ENCODE data around the gene DMKN. TPM values are rescaled to one million over a fixed set of nuclear protein-coding genes. Genes with fewer than 3 reads are reported as not detected.
"Not testable (repeated sequence)": the region's sequence is repeated elsewhere in the genome, so short reads cannot be mapped to it uniquely, and the experiment has no call there.

Gene DMKN
- total RNA-seq, 1 donor from 2014 or later, result 200 TPM

DNA sequence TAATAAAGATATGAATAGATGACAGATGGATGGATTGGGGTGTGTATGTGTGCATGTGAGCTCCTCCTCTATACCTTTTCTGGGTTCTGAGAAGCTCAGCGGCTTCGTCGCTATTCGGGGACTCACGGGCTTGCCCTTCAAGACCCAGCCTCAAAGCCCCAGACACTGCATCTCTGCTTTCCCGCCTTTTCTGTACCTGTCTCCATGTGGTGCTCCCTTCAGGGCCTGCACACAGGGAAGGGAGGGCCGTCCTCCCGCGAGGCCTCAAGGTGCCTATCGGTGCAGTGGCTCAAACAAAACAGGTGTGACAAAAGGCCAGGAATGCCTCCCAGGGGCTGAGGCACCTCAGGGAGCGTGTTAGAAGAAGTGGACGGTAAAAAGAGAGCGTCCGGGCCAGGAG is 39.3 kb downstream of the DMKN start:
- no peak overlapping the region for H3K4me3 ChIP-seq (ENCODE audit: low read depth, low read length)
- DNase-seq (ENCODE audit: low read depth), result no peak
- TF ChIP-seq, protein P1, sequence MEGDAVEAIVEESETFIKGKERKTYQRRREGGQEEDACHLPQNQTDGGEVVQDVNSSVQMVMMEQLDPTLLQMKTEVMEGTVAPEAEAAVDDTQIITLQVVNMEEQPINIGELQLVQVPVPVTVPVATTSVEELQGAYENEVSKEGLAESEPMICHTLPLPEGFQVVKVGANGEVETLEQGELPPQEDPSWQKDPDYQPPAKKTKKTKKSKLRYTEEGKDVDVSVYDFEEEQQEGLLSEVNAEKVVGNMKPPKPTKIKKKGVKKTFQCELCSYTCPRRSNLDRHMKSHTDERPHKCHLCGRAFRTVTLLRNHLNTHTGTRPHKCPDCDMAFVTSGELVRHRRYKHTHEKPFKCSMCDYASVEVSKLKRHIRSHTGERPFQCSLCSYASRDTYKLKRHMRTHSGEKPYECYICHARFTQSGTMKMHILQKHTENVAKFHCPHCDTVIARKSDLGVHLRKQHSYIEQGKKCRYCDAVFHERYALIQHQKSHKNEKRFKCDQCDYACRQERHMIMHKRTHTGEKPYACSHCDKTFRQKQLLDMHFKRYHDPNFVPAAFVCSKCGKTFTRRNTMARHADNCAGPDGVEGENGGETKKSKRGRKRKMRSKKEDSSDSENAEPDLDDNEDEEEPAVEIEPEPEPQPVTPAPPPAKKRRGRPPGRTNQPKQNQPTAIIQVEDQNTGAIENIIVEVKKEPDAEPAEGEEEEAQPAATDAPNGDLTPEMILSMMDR (conservative IDR thresholded peaks at IDR 0.05; ENCODE audit: low read depth, low read length), result no peak

DNA sequence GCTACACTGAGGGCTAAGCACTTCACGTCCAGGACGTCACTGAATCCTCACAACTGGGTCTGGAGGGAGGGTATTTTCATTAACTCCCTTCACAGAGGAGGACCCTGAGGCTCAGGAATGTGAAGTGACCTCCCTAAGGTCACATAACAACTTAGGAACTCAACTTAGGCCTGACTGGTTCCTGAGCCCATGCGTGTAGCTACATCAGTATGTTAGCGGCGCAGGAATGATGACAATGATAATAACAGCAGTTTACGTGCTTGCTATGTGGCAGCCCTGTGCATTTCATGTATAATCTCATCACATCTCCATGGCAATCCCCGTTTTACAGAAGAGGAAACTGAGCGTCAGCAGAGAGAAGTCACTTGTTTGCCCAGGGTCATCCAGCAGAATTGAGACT is 41.5 kb downstream of the DMKN start:
- TF ChIP-seq, protein P1 (conservative IDR thresholded peaks at IDR 0.05; ENCODE audit: low read depth, low read length), result no peak
- no peak for DNase-seq (ENCODE audit: low read depth)
- no peak overlapping the region for H3K4me3 ChIP-seq (ENCODE audit: low read depth, low read length)

DNA sequence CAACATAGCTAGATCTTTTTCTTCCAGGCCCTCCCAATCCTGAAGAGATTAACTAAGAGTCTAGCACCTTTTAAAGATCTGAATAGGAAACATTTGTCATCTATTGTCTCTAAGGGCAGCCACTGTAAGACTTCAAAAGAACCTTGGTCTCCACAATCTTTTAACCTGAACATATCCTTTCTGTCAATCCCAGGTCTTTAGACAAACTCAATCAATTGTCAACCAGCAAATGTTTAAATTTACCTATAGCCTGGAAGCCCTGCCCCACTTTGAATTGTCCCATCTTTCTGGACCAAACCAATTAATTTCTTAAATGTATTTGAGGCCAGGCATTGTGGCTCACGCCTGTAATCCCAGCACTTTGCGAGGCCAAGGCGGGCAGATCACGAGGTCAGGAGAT is 42.4 kb downstream of the DMKN start:
- DNase-seq (ENCODE audit: low read depth); H3K4me3 ChIP-seq (ENCODE audit: low read depth, low read length): not testable (repeated sequence)

DNA sequence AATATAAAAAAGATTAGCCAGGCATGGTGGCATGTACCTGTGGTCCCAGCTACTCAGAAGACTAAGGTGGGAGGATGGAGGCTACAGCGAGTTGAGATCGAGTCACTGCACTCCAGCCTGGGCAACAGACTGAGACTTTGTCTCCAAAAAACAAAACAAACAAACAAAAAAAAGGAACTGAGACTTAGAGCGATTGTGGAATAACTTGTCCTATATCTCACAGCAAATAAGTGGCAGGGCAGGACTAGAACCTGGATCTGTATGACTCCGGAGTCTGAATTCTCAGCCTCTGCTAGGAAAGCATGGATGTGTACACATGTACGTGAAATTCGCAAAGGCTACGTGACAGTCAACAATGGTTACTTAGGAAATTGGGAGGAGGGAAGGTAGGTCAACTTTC is 43.3 kb downstream of the DMKN start:
- DNase-seq (ENCODE audit: low read depth), result no peak
- TF ChIP-seq, protein P1 (conservative IDR thresholded peaks at IDR 0.05; ENCODE audit: low read depth, low read length), result no peak

DNA sequence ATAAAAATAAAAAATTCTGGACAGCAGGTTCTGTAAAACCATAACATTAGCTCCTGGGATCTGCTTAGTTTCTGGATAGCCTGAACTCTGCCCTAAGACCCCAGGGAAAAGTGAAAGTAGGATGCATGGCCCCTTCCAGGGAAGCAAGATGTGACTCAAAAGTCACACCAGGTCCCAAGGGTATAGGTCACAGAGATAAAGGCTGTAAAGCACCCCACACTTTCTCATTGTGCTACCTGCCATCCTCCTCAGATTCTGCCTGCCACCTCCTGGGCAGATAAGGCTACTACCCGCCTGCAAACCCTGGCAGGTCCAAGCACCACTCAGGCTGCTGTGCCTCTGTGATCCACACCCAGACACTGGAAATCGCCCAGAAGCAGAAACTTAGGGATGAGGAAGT is 44.8 kb downstream of the DMKN start:
- TF ChIP-seq, protein P1 (conservative IDR thresholded peaks at IDR 0.05; ENCODE audit: low read depth, low read length), result peak; percentile 85
- DNase-seq (ENCODE audit: low read depth), result no peak
- H3K4me3 ChIP-seq (ENCODE audit: low read depth, low read length), result no peak overlapping the region

More for the DNA sequence above, 43.3 kb downstream of the DMKN start:
- no peak overlapping the region for H3K4me3 ChIP-seq (ENCODE audit: low read depth, low read length)

DNA sequence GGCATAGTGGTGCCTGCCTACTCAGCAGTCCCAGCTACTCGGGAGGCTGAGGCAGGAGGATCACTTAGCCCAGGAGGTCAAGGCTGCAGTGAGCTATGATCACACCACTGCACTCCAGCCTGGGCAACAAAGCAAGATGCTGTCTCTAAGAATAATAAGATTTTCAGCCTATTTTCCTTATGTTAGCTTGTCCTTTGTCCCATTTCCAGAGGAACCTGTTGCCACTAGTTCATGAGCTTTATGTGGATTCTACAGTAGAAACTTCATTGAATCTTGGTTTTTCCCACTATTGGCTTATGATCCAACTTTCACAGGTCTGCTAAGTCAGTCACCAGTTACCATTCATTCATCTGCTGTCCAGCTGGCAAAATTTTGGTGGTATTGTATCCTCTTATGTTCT is 47.2 kb downstream of the DMKN start:
- TF ChIP-seq, protein P1 (conservative IDR thresholded peaks at IDR 0.05; ENCODE audit: low read depth, low read length), result no peak
- no peak for DNase-seq (ENCODE audit: low read depth)
- H3K4me3 ChIP-seq (ENCODE audit: low read depth, low read length), result no peak overlapping the region

DNA sequence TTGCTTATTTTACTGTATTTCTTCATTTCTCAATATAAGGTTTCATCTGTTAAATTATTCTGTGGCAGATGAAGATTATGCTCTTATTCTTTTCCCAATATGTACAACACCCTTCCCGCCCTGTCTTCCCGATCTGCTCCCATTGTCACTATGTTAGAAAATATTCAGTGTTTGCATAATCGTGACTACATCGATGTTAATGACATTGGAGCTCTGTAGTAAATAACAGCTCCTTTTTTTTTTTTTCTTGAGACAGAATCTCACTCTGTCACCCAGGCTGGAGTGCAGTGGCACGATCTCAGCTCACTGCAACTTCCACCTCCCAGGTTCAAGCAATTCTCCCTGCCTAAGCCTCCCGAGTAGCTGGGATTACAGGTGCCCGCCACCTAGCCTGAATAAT is 50.5 kb downstream of the DMKN start:
- H3K4me3 ChIP-seq (ENCODE audit: low read depth, low read length); DNase-seq (ENCODE audit: low read depth): not testable (repeated sequence)

DNA sequence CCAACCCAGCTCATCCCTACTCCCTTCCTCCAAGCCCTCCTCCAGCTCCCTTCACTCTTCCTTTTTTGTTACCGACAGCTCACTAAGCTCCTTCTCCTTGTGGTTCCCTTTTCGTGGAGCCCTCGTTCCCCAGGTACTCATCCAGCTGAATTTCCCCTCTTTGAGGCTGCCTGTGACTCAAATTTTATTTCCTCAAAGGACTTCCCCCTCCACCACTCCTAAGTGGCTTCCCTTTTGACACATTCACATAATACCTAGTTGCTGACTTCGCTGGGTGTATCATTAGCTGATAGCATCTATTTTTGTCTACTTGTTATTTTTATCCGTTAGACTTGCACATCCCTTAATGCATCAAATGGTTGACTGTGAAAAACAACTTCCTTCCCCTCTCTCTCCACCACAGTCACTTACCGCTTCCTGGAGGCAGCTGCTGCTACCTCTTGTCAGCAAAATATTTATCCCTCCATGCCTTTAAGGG is 50.9 kb downstream of the DMKN start:
- no peak overlapping the region for H3K4me3 ChIP-seq (ENCODE audit: low read depth, low read length)
- DNase-seq (ENCODE audit: low read depth), result no peak
- TF ChIP-seq, protein P1 (conservative IDR thresholded peaks at IDR 0.05; ENCODE audit: low read depth, low read length), result no peak

DNA sequence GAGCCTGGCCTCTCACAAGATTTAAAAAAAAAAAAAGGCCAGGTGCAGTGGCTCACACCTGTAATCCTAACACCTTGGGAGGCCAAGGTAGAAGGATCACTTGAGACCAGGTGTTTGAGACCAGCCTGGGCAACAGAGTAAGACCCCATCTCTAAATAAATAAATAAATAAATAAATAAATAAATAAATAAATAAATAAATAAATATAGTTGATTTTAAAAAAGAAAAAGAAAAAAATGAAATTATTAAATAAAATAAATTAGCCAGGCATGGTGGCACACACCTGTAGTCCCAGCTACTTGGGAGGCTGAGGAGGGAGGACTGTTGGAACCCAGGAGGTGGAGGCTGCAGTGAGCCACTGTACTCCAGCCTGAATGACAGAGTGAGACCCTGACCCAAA is 51.7 kb downstream of the DMKN start:
- H3K4me3 ChIP-seq (ENCODE audit: low read depth, low read length); DNase-seq (ENCODE audit: low read depth): not testable (repeated sequence)

Data from epithelial cell of proximal tubule (primary cell).